Muscle layer of duodenum (tissue), 2 donors: ENCODE data around the gene TMEM139.
A peak's percentile ranks its signal among the peaks of the same experiment; 100 is the strongest.

ENCODE experiments used
- H3K27ac ChIP-seq: one replicate; pipeline ENCODE4 v1.7.0; 2013; ENCODE audit warnings: mild to moderate bottlenecking, low read length
- H3K27me3 ChIP-seq: one replicate; pipeline ENCODE4 v1.7.0; 2013; ENCODE audit warnings: low read depth, mild to moderate bottlenecking, control low read depth, low read length
- H3K36me3 ChIP-seq, 2 donors: one replicate each; pipeline ENCODE4 v1.7.0; 2013; ENCODE audit warnings: low read length in 2 of 2, control low read depth in 1 of 2, mild to moderate bottlenecking in 1 of 2; ENCODE audit not compliant: insufficient read depth in 2 of 2, control insufficient read depth in 1 of 2
- H3K4me1 ChIP-seq, 2 donors: one replicate each; pipeline ENCODE4 v1.7.0; 2013; ENCODE audit warnings: low read length in 2 of 2, mild to moderate bottlenecking in 2 of 2, control low read depth in 1 of 2, moderate library complexity in 1 of 2; ENCODE audit not compliant: insufficient read depth in 2 of 2, control insufficient read depth in 1 of 2
- H3K4me3 ChIP-seq, 2 donors: one replicate each; pipeline ENCODE4 v1.7.0; 2013; ENCODE audit warnings: low read length in 2 of 2, low read depth in 1 of 2, mild to moderate bottlenecking in 1 of 2
- H3K9me3 ChIP-seq, 2 donors: one replicate each; pipeline ENCODE4 v1.7.0; 2013; ENCODE audit warnings: low read length in 2 of 2, control low read depth in 1 of 2, mild to moderate bottlenecking in 1 of 2; ENCODE audit not compliant: control insufficient read depth in 1 of 2
- donor health status: healthy.

The TMEM139 gene

GRCh38 chr7:143284591-143285469 lies at the start of gene TMEM139:
Gene TMEM139, plus strand, starts transcription at chr7:143284958. Its CDS starts 1,000 bp downstream, at chr7:143285958.
- H3K27ac ChIP-seq = peak within 1 kb of the TSS; percentile 76
- H3K9me3 ChIP-seq = no peaks in the 10 kb centered on the region
- H3K4me1 ChIP-seq = peaks cover 18 to 23% of the 10 kb centered on the region in 2 donors
- no peaks in the 10 kb centered on the region for H3K27me3 ChIP-seq
- H3K36me3 ChIP-seq = no peaks in the 10 kb centered on the region
- H3K4me3 ChIP-seq = peak within 1 kb of the TSS in 1 of 2 donors; percentile 48

- Histone ChIP-seq H3K27ac (no peak overlapping the region), H3K27me3 (no peaks in the 10 kb centered on the region), H3K4me1 (peaks cover 0 to 5% of the 10 kb centered on the region in 2 donors), H3K36me3 (peaks cover 0 to 5% of the 10 kb centered on the region in 2 donors), H3K9me3 (peaks cover 0 to 5% of the 10 kb centered on the region in 2 donors), H3K4me3 (no peak overlapping the region)
Observed at GRCh38 chr7:143235561-143235960, 49.2 kb upstream of the TMEM139 start.

DNA sequence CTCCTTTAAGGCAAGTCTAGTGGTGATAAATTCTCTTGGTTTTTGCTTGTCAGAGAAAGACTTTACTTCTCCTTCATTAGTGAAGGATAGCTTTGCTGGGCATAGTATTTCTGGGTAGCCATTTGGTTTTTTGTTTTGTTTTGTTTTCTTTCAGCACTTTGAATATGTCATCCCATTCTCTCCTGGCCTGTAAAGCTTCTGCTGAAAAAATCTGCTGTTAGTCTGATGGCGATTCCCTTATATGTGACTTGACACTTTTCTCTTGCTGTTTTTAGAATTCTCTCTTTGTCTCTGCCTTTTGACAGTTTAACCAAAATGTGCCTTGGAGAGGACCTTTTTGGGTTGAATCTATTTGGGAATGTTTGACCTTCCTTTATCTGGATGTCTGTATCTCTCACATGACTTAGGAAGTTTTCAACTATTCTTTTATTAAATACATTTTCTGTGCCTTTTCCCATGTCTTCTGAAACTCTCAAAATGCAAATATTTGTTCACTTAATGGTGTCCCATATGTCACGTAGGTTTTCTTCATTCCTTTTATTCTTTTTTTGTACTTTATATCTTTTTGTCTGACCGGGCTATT lies 48.3 kb upstream of the TMEM139 start:
- Histone ChIP-seq H3K9me3 (peaks cover 0 to 5% of the 10 kb centered on the region in 2 donors), H3K27me3 (no peaks in the 10 kb centered on the region), H3K4me1 (peaks cover 0 to 5% of the 10 kb centered on the region in 2 donors), H3K27ac (no peak overlapping the region), H3K36me3 (peaks cover 0 to 5% of the 10 kb centered on the region in 2 donors), H3K4me3 (no peak overlapping the region)

DNA sequence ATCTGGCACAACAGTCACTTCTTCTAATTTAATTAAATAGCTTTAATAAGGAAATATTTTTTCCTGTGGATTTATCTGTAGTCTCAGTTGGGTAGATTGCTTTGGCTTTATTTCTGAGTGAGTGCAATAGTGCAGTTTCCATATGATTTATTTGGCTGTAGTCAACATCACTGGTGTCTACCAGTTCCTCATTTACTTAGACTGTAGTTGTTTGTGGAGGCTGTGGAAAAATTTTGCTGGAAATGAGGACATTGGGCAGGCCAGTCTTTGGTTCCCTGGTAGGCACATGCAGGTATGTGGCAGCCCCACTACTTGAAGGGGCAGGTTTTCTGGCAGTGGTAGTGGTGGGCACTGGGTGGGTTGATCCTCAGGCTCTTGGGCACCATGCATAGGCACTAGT lies 47.4 kb upstream of the TMEM139 start:
- peaks cover 0 to 5% of the 10 kb centered on the region in 2 donors for H3K4me1 ChIP-seq
- H3K27me3 ChIP-seq = no peaks in the 10 kb centered on the region
- peaks cover 0 to 5% of the 10 kb centered on the region in 2 donors for H3K36me3 ChIP-seq
- H3K27ac ChIP-seq = no peak overlapping the region
- H3K9me3 ChIP-seq = peaks cover 0 to 5% of the 10 kb centered on the region in 2 donors
- H3K4me3 ChIP-seq = no peak overlapping the region

DNA sequence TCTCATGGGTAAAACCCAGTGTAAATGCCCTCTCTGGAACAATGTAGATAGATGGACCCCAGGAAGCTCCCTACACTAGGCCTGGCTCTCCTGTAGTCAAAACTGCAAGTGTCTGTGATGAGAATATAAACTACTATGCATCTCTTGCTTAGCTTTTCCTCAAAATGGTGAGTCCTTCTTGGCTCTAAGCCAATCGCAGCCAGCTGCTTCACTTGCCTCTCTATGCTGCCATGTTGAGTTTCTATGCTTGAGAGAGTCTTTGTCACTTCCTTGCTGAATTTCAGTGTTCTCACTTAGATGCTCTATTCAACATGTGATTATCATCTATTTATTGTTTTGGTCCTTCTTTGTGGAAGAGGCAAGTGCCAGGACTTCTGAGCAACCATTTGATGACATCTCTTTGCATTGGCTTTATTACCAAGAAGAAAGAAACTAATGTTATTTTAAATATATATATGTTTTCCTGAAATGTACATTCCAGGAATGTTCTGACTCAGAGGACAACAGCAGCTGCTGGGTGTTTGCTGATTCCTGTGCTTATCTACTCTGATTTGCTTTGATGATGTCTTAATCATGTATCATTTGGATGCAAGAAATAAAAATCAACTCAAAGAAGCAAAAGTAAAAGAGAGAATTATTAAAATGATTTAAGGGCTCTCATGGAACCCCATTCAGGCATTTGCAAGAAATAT lies 46.3 kb upstream of the TMEM139 start:
- peaks cover 0 to 5% of the 10 kb centered on the region in 2 donors for H3K4me1 ChIP-seq
- H3K9me3 ChIP-seq = peaks cover 0 to 5% of the 10 kb centered on the region in 2 donors
- H3K4me3 ChIP-seq = no peak overlapping the region
- peaks cover 0 to 5% of the 10 kb centered on the region in 2 donors for H3K36me3 ChIP-seq
- H3K27ac ChIP-seq = no peak overlapping the region
- no peaks in the 10 kb centered on the region for H3K27me3 ChIP-seq

- Histone ChIP-seq H3K36me3 (peaks cover 0 to 5% of the 10 kb centered on the region in 2 donors), H3K27ac (no peak overlapping the region), H3K9me3 (peaks cover 0 to 5% of the 10 kb centered on the region in 2 donors), H3K4me1 (peaks cover 0 to 5% of the 10 kb centered on the region in 2 donors), H3K27me3 (no peaks in the 10 kb centered on the region), H3K4me3 (no peak overlapping the region)
Observed at GRCh38 chr7:143239813-143240212, 44.9 kb upstream of the TMEM139 start.

- peaks cover 0 to 5% of the 10 kb centered on the region in 2 donors for H3K4me1 ChIP-seq
- H3K27me3 ChIP-seq = no peaks in the 10 kb centered on the region
- H3K9me3 ChIP-seq = peaks cover 0 to 5% of the 10 kb centered on the region in 2 donors
- peak overlapping the region; percentile 14 for H3K27ac ChIP-seq
- peak overlapping the region in 1 of 2 donors; percentile 28 for H3K4me3 ChIP-seq
- peaks cover 0 to 5% of the 10 kb centered on the region in 2 donors for H3K36me3 ChIP-seq
Observed at GRCh38 chr7:143240291-143241168, 44.2 kb upstream of the TMEM139 start.

GRCh38 chr7:143242306-143242705 lies 42.5 kb upstream of the TMEM139 start:
- Histone ChIP-seq H3K9me3 (no peaks in the 10 kb centered on the region), H3K4me1 (peaks cover 0 to 5% of the 10 kb centered on the region in 2 donors), H3K4me3 (no peak overlapping the region), H3K27ac (no peak overlapping the region), H3K36me3 (peaks cover 0 to 5% of the 10 kb centered on the region in 2 donors), H3K27me3 (no peaks in the 10 kb centered on the region)

GRCh38 chr7:143243111-143243510 lies 41.6 kb upstream of the TMEM139 start:
- Histone ChIP-seq H3K27ac (no peak overlapping the region), H3K4me1 (peaks cover 0 to 5% of the 10 kb centered on the region in 2 donors), H3K36me3 (peaks cover 0 to 5% of the 10 kb centered on the region in 2 donors)

GRCh38 chr7:143243614-143244013 lies 41.1 kb upstream of the TMEM139 start:
- no peak overlapping the region for H3K4me3 ChIP-seq
- H3K9me3 ChIP-seq = no peaks in the 10 kb centered on the region
- H3K36me3 ChIP-seq = peaks cover 0 to 5% of the 10 kb centered on the region in 2 donors
- no peaks in the 10 kb centered on the region for H3K27me3 ChIP-seq
- H3K4me1 ChIP-seq = peaks cover 0 to 5% of the 10 kb centered on the region in 2 donors
- H3K27ac ChIP-seq = no peak overlapping the region

More at GRCh38 chr7:143243111-143243510, 41.6 kb upstream of the TMEM139 start:
- no peaks in the 10 kb centered on the region for H3K9me3 ChIP-seq
- no peaks in the 10 kb centered on the region for H3K27me3 ChIP-seq
- H3K4me3 ChIP-seq = no peak overlapping the region
